Suprapubic skin (tissue), 4 donors: ENCODE data around the gene SEMA4A. TPM values are rescaled to one million over a fixed set of nuclear protein-coding genes. Genes with fewer than 3 reads are reported as not detected.

Source experiments
- DNase-seq, 2 donors: peaks; one replicate each; pipeline ENCODE4 v3.0.0-alpha.2; 2019; ENCODE audit warnings: low spot score in 2 of 2
- H3K27ac ChIP-seq: fragments of 200-600 bp; sonication (generic); one replicate; pipeline ENCODE4 v1.5.1; 2019
- H3K27me3 ChIP-seq: fragments of 200-600 bp; sonication (generic); one replicate; pipeline ENCODE4 v1.5.1; 2019
- H3K36me3 ChIP-seq: fragments of 200-600 bp; sonication (generic); one replicate; pipeline ENCODE4 v1.5.1; 2019
- H3K4me1 ChIP-seq: fragments of 200-600 bp; sonication (generic); one replicate; pipeline ENCODE4 v1.5.1; 2019
- H3K4me3 ChIP-seq: fragments of 200-600 bp; sonication (generic); one replicate; pipeline ENCODE4 v1.5.1; 2019; ENCODE audit warnings: mild to moderate bottlenecking
- H3K9me3 ChIP-seq: fragments of 200-600 bp; sonication (generic); one replicate; pipeline ENCODE4 v1.5.1; 2019
- EP300 ChIP-seq: sonication (generic); formaldehyde crosslinking; IDR thresholded peaks from one replicate; pipeline ENCODE4 v1.6.1; 2017; ENCODE audit warnings: antibody characterized with exemption
- POLR2A ChIP-seq, 2 donors: fragments of 450-650 bp; IDR thresholded peaks; one replicate each; pipeline ENCODE4 v1.6.1; 2017; ENCODE audit warnings: antibody characterized with exemption in 2 of 2, mild to moderate bottlenecking in 2 of 2, moderate library complexity in 2 of 2
- POLR2AphosphoS5 ChIP-seq, 3 donors: sonication (generic); formaldehyde crosslinking; IDR thresholded peaks; one replicate each; pipeline ENCODE4 v1.6.1; 2017; ENCODE audit warnings: antibody characterized with exemption in 3 of 3
- WGBS: methylation state at CpG from one replicate; pipeline ENCODE4 v1.1.5; 2018; 5-methylcytosine and 5-hydroxymethylcytosine counted together
- total RNA-seq, 4 donors: library from RNA; depleted of rRNA; stranded (reverse); fragments of >200 nt; gene quantifications; one replicate each; pipeline ENCODE4 v1.1.0, GENCODE V29; 2016
- TF ChIP-seq, protein P1 (sequence below), 2 donors: fragments of 200-600 bp in 1 of 2; fragments of 450-650 bp in 1 of 2; sonication (generic) in 1 of 2; IDR thresholded peaks; one replicate each; pipeline ENCODE4 v1.5.1; 2016 to 2019; ENCODE audit warnings: antibody characterized with exemption in 2 of 2, mild to moderate bottlenecking in 1 of 2, moderate library complexity in 1 of 2

The SEMA4A gene
- total RNA-seq, 4 donors from 2014 or later = 43.8 to 61.2 (median 50.2) TPM

DNA sequence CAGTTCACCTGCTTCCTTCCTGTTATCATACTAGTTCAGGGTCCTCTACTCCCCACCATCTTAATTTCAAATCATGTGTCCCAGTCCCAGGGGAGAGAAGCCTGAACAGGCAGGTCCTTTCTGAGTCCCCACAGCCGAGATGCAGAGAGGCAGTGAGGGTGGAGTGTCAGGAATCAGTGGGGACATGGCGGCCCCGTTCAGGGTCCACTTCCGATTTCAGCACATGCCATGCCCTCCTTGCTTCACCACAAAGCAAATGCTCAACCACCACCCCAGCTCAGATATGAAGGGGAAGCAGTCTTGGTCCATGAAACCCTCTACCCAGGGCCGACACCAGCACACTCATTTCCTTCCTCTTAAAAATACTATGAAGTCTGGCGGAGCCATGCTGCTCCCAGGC, 5.2 kb upstream of the SEMA4A start:
- Histone ChIP-seq H3K27ac (no peak overlapping the region), H3K27me3 (no peaks in the 10 kb centered on the region), H3K4me1 (peaks cover 41% of the 10 kb centered on the region), H3K9me3 (no peaks in the 10 kb centered on the region), H3K4me3 (no peak overlapping the region), H3K36me3 (no peaks in the 10 kb centered on the region)
- no peak for DNase-seq
- TF ChIP-seq POLR2A (IDR thresholded peaks at IDR 0.05) (no peak), EP300 (no peak), POLR2AphosphoS5 (IDR thresholded peaks at IDR 0.05) (no peak)
- TF ChIP-seq, protein P1, sequence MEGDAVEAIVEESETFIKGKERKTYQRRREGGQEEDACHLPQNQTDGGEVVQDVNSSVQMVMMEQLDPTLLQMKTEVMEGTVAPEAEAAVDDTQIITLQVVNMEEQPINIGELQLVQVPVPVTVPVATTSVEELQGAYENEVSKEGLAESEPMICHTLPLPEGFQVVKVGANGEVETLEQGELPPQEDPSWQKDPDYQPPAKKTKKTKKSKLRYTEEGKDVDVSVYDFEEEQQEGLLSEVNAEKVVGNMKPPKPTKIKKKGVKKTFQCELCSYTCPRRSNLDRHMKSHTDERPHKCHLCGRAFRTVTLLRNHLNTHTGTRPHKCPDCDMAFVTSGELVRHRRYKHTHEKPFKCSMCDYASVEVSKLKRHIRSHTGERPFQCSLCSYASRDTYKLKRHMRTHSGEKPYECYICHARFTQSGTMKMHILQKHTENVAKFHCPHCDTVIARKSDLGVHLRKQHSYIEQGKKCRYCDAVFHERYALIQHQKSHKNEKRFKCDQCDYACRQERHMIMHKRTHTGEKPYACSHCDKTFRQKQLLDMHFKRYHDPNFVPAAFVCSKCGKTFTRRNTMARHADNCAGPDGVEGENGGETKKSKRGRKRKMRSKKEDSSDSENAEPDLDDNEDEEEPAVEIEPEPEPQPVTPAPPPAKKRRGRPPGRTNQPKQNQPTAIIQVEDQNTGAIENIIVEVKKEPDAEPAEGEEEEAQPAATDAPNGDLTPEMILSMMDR (IDR thresholded peaks at IDR 0.05) = no peak
- 57% methylated on average over 6 of the region's 6 CpGs for whole genome bisulfite sequencing

DNA sequence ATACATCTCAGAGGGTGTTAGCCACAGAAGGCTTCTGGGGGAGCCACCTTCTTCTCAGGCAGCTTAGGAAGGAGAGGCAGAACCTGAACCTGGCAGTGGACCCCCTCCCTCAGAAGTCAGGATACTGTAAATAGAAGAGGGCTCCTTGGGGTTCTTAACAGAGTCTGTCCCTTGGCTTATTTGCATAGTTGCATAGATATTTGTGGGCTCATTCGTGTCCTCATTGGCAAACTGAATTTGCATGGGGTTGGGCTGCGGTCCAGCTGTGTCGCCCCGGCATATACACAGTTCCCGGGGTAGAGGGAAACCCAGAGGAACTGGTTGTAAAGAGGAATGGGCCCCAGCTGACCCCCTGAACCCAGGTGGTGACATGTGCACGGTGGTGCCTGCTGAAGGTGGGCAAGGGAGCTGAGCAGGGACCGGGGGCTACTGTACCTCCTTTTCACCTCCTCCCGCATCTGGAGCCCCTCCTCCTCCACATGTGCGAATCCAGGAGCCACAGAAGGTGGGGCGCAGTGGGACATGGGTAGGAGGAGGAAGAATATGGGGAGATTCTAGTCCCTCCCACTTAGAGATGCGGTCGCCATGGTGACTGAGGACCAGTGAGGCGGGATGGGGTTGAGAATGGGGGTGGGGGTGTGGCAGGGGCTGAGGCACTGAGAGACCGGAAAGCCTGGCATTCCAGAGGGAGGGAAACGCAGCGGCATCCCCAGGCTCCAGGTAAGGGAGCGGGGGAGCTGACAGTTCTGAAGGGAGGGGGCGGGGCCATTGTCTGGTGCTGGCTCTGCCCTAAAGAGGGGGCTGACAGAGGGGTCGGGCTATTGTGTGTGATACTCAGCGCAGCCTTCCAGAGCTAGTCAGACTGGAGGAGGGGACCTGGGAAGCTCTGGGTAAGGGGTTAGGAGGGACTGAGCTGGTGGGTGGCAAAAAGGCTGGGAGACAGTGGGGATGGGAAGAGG, 3.7 kb upstream of the SEMA4A start:
- no peaks in the 10 kb centered on the region for H3K36me3 ChIP-seq
- DNase-seq = no peak
- no peak overlapping the region for H3K4me3 ChIP-seq
- WGBS = 29% methylated on average over 20 of the region's 20 CpGs
- TF ChIP-seq POLR2AphosphoS5 (IDR thresholded peaks at IDR 0.05) = no peak
- TF ChIP-seq, protein P1 (IDR thresholded peaks at IDR 0.05) = no peak
- TF ChIP-seq POLR2A (IDR thresholded peaks at IDR 0.05) = no peak
- no peak for TF ChIP-seq EP300
- H3K9me3 ChIP-seq = no peaks in the 10 kb centered on the region
- H3K27me3 ChIP-seq = no peaks in the 10 kb centered on the region
- peaks cover 56% of the 10 kb centered on the region for H3K4me1 ChIP-seq
- no peak overlapping the region for H3K27ac ChIP-seq

DNA sequence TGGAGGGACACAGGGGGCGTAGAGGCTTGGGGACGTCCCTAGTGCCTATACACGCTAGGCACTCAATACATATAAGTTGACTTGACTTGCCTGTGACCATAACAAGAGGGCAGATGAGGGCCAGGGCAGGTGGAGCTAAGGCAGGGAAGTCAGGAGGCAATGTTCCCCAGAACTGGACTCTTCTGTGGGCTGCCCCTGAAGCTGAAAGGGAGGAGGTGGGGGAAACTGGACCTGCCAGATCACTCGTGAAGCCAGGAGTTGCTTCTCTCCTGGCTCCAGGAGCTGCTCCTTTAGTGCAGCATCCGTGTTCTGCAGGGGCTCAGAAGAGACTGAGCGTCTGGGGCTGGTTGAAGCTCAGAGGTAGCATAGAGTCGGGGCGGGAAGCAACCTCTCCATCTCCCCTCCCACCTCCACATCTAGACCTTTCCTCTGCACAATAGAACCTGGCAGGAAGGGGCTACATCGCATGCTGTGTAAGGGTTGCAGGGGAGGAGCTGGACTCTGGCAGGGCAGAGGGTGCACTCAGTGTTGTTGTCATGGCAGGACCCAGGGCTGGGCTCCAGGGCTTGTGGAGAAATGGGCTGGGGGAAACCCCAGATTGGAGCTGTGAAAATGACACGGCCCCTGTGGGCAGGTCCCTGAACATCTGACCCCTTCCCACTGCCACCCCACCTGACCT, 2.9 kb upstream of the SEMA4A start:
- Histone ChIP-seq H3K4me1 (peaks cover 62% of the 10 kb centered on the region), H3K36me3 (no peaks in the 10 kb centered on the region), H3K27ac (no peak overlapping the region), H3K4me3 (no peak overlapping the region), H3K27me3 (no peaks in the 10 kb centered on the region), H3K9me3 (no peaks in the 10 kb centered on the region)
- WGBS = 38% methylated on average over 10 of the region's 10 CpGs
- no peak for DNase-seq
- no peak for TF ChIP-seq POLR2A (IDR thresholded peaks at IDR 0.05)
- TF ChIP-seq, protein P1 (IDR thresholded peaks at IDR 0.05) = no peak
- TF ChIP-seq EP300 = no peak
- TF ChIP-seq POLR2AphosphoS5 (IDR thresholded peaks at IDR 0.05) = no peak

DNA sequence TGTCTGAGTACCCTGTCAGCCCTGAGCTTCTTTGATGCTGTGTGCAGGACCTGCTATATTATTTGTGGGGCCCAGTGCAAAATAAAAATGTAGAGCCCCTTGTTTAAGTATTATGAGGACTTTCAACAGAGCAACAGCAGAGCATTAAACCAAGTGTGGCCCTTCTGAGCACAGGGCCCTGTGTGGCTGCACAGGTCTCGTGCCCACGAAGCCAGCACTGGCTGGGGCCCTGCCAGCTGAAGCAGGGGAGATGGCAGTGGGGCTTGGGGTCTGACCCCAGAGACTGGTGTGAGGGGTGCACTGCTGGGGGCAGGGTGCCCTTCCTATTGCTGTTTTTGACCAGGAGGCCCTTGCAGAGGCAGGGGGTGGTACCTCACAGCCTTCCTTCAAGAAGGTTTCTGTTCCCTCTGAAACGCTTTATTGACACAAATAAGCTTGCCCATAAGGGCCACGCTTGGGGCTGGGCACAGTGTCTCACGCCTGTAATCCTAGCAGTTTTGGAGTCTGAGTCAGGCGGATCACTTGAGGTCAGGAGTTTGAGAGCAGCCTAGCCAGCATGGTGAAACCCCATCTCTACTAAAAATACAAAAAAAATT, 2.2 kb upstream of the SEMA4A start:
- TF ChIP-seq POLR2A (IDR thresholded peaks at IDR 0.05) (no peak), EP300 (no peak), POLR2AphosphoS5 (IDR thresholded peaks at IDR 0.05) (no peak)
- TF ChIP-seq, protein P1 (IDR thresholded peaks at IDR 0.05) = no peak
- H3K4me3 ChIP-seq = no peak overlapping the region
- WGBS = 75% methylated on average over 2 of the region's 6 CpGs
- H3K27me3 ChIP-seq = no peaks in the 10 kb centered on the region
- H3K4me1 ChIP-seq = peaks cover 55% of the 10 kb centered on the region
- H3K27ac ChIP-seq = no peak overlapping the region
- DNase-seq = no peak
- no peaks in the 10 kb centered on the region for H3K36me3 ChIP-seq
- no peaks in the 10 kb centered on the region for H3K9me3 ChIP-seq

DNA sequence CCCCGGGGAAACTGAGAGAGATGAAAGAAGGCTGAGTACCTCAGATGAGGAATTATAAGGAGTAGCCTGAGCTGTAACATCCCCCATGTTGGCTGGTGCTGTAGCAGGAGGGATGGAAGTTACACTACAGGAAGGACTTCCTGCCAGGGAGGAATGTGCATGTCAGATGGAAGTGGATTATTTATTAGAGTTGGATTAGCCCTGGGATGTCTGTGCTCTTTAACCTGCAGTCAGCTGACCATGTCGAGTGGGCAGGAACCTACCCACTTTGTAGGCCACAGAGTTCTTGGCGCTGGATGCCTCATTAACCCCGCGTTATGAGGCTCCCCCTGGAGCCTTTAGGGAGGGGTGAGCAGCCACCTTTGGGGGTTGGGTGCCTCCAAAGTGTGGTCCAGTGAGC, 757 bp upstream of the SEMA4A start:
- H3K9me3 ChIP-seq = no peaks in the 10 kb centered on the region
- TF ChIP-seq POLR2A (IDR thresholded peaks at IDR 0.05) (no peak), EP300 (no peak), POLR2AphosphoS5 (IDR thresholded peaks at IDR 0.05) (no peak)
- TF ChIP-seq, protein P1 (IDR thresholded peaks at IDR 0.05) = no peak
- no peak for DNase-seq
- peaks cover 4% of the 10 kb centered on the region for H3K36me3 ChIP-seq
- H3K27me3 ChIP-seq = no peaks in the 10 kb centered on the region
- H3K27ac ChIP-seq = no peak overlapping the region
- peaks cover 43% of the 10 kb centered on the region for H3K4me1 ChIP-seq
- 18% methylated on average over 1 of the region's 5 CpGs for WGBS
- H3K4me3 ChIP-seq = no peak overlapping the region
